Measurements from ENCODE around the gene FRY.
"Not testable (repeated sequence)": the region's sequence is repeated elsewhere in the genome, so short reads cannot be mapped to it uniquely, and the experiment has no call there.

FRY gene

DNA sequence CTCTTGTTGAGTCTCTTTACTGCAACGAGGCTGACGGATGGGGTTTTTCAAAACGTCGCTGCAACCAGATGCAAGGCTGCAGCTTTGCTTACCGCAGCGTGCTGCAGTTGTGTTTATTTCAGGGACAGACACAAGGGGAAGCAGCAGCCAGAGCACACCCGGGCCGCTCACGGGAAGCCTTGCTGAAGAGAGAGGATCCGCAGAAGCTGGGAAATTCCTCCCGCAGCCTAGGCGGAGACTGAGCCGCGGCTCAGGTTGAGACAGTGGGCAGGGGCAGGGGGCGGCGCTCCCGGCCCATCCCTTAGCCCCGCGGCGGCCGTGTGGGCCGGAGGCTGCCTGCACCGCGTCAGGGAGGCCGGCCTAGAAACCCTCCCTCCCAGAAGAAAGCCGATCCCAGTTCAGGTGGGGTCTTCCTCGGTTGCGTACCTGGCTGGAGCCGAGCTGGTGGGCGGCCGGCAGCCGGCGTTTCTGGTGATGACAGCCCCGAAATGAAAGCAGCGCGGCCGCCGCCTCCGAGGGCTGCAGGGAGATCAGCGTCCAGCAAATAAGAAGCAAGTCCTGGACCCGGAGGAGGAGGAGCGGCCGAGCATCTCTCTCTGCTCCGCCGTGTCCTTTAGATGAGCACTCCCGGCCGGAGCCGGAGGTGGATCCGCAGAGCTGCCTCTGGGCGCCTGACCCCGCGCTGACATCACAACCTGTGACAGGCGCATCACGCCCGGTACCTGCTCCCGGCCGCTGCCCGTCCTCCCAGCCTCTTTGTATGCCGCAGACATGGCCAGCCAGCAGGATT lies at the start of gene FRY:
Gene FRY, plus strand, starts transcription at position 750 of the 790 bp plus-strand sequence. Its CDS starts 22 bp downstream, at position 772.
- peak; percentile 62 for DNase-seq (ENCODE audit: low spot score)

GRCh38 chr13:31982124-31982523 lies 49.5 kb upstream of the FRY start:
- DNase-seq (ENCODE audit: low spot score), result no peak

- DNase-seq (ENCODE audit: low spot score), result peak; percentile 80
Observed at GRCh38 chr13:31982540-31982939, 49.0 kb upstream of the FRY start.

DNA sequence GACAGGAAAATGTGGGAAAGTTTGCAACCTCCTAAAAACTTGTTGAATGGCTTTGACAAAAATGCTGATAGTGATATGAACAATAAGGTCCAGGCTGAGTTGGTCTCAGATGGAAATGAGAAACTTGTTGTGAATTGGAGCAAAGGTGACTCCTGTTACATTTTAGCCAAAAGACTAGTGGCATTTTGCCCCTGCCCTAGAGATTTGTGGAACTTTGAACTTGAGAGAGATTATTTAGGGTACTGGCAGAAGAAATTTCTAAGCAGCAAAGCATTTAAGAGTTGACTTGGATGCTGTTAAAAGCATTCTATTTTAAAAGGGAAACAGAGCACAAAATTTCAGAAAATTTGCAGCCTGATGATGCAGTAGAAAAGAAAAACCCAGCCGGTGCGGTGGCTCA lies 47.9 kb upstream of the FRY start:
- not testable (repeated sequence) for DNase-seq (ENCODE audit: low spot score)

DNA sequence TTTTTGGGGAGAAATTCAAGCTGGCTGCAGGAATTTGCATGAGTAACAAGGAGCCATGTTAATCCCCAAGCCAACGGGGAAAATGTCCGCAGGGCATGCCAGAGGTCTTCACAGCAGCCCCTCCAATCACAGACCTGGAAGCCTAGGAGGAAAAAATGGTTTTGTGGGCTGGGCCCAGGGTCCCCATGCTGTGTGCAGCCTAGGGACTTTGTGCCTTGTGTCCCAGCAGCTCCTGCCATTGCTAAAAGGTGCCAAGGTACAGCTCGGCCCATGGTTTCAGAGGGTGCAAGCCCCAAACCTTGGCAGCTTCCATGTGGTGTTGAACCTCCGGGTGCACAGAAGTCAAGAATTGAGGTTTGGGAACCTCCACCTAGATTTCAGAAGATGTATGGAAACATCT lies 47.2 kb upstream of the FRY start:
- DNase-seq (ENCODE audit: low spot score), result not testable (repeated sequence)

- DNase-seq (ENCODE audit: low spot score), result no peak
Observed at GRCh38 chr13:31986676-31987470, 44.7 kb upstream of the FRY start.

DNA sequence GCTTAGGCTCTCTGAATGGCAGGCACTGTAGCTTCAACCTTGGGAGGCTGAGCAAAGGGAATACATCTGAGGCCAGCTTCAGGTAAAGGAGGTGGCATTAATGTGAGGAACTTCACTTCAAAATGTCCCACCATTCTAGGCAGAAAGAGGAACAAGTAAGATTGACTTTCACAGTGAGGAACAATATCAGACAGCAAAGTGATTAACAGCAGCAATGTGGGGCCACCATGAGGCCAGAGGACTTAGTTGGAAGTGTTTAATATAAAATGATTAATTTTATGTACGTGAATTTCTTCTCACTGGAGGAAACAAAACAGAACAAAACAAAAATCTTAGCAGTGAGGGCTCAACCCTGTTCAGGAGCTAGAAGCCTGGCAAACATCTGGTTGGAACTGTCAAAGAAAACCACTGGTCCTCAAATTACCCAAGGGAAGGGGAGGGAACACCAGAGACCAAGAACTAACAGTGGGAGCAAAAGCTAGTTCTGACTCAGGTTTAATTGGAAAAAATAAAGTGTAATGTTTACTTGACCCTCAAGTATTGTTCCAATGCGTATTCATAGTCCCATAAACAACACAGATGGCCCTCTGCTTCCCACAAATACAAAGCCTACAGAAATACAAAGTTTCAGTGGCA lies 43.9 kb upstream of the FRY start:
- DNase-seq (ENCODE audit: low spot score), result no peak

- not testable (repeated sequence) for DNase-seq (ENCODE audit: low spot score)
Observed at GRCh38 chr13:31994367-31994766, 37.2 kb upstream of the FRY start.

DNA sequence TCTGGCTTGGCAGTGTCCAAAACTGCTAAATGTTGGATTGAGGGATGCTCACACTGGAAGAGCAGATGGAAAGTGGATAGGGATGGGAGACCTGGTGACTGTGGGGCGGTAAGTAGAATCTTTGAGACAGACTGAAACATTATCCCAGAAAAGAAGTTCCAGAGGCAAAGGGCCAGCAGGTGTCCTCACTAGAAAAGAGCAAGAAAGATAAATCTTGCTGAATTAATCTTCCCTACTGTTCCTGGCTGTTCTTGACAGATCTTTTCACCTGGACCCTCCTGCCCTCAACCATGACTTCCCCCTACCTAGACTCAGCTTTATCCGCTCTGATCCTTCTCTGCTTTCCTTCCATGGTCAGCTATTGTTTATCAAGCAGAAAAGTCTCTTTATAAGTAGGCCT lies 35.0 kb upstream of the FRY start:
- no peak for DNase-seq (ENCODE audit: low spot score)

DNA sequence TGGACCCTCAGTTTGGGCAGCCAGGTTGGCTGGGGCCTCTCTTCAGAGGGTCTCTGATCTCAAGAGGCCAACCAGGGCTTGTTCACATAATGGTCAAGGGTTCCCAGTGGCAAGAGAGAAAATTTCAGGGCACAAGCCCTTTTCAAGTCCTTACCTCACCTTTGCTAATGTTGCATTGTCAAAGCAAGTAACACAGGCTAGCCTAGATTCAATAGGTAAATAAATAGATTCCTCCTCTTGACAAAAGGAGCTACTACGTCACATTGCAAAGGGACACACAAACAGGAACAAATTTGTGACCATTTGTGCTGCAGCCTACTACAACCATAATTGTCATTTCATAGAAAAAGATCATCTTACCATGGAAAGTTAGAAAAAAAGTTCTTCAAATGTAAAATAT lies 33.9 kb upstream of the FRY start:
- DNase-seq (ENCODE audit: low spot score), result no peak

DNA sequence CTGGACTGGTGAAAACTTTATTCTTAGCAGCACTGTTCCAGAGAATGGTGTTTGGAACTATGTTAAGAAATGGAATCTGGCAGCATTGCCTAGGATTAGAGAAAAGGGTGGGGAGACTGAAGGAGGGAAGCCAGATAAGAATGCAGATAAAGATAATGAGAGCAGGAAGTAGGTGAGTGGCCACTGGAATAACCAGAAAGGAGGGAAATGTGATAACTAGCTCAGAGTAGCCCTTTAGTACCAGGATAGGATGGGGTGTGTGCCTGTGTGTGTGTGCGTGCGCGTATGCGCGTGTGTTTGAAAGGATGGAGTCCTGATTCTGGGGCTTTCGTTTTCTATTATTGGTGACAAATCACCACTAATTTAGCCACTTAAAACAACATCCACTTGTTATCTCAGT lies 33.4 kb upstream of the FRY start:
- no peak for DNase-seq (ENCODE audit: low spot score)

- DNase-seq (ENCODE audit: low spot score), result not testable (repeated sequence)
Observed at GRCh38 chr13:32000754-32001153, 30.8 kb upstream of the FRY start.

DNA sequence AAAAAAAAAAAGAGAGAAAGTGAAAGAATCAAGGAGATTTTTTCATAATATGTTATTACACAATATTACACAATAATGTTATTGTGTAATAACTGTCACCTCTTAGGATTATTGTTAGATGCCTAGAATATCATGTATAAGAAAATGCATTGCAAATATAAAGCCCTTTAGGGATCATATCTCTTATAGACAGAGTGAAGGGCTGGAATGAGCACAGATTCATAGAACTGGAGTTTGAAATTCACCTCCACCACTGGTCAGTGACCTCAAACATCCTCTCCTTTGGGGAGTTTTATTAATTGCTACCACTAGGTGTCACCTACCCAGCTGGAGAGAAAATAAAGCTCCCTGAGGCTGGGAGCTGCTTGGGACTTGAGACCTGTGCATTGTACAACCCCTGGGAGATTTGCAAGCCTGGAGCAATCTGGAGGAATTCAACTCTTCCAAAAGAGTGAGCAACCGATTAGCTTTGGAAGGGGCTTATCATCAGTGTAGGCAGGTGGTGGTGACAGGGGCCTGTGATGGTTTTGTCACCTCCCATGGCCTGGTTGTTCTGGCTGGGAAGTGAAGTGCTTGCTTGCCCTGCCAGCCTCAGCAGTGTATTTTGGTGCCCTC lies 30.3 kb upstream of the FRY start:
- DNase-seq (ENCODE audit: low spot score), result peak; percentile 69

- no peak for DNase-seq (ENCODE audit: low spot score)
Observed at GRCh38 chr13:32001769-32002168, 29.8 kb upstream of the FRY start.

- DNase-seq (ENCODE audit: low spot score), result no peak
Observed at GRCh38 chr13:32002873-32003272, 28.7 kb upstream of the FRY start.

GRCh38 chr13:32007494-32007893 lies 24.1 kb upstream of the FRY start:
- no peak for DNase-seq (ENCODE audit: low spot score)

GRCh38 chr13:32008518-32009175 lies 22.9 kb upstream of the FRY start:
- no peak for DNase-seq (ENCODE audit: low spot score)

- no peak for DNase-seq (ENCODE audit: low spot score)
Observed at GRCh38 chr13:32009362-32009761, 22.2 kb upstream of the FRY start.

DNA sequence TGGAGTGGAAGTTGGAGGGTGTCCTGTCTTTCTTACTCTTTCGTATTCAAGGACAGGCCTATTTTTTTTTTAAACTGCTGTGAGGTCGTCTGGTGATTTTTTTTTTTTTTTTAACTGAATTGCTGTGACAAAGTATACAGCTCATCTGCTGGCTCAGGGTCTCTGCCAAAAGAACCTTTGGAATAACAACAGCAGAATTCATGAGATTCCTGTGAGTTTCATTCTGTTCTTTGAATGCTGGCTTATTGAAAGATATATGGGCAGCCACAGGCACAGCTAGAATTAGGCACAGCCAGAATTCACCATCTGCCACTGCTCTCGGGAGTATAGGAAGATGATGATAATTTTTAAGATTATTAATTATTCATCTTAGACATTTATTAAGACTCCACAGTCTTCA lies 21.4 kb upstream of the FRY start:
- DNase-seq (ENCODE audit: low spot score), result no peak

DNA sequence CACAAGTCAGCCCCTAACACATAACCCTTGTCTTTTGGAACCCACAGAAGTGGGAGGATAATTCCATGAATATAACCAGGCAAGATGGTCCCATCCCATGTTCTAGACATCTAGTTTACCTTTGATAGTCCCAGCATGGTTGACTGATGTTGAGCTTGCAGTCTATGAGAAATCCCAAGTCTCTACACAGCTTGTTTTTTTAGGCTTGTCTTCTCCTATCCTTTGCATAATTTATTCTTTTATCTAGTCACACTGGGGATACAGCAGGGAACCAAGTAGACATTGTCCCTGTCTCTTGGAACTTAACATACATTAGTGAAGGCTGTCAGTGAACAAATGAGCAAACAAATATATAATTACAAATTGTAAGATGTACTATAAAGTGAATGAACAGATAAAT lies 19.6 kb upstream of the FRY start:
- DNase-seq (ENCODE audit: low spot score), result no peak

DNA sequence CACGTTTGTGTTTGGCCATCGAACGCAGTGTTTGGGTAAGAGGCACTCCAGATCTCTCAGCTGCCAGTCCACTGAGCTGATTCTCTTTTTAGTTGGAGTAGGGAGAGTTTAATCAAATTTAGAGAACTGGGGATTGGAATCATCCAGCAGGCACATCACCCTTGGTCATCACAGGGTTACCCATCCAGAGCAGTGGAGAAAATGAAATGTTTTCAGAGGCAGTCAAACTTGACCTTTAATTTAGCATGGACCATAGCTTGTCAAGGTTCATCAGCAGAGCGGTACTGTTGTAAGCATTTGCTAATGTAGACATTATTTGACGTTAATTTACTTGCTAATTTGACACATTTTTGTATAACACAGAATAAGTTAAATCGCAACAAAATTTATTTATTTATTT lies 18.4 kb upstream of the FRY start:
- no peak for DNase-seq (ENCODE audit: low spot score)

GRCh38 chr13:32016119-32016518 lies 15.5 kb upstream of the FRY start:
- no peak for DNase-seq (ENCODE audit: low spot score)

All from AG08395 (cell line).